ENCODE measurements around the gene ANKRD40.

ANKRD40 gene

GRCh38 chr17:50722746-50723145 lies 15.0 kb upstream of the ANKRD40 start:
- TF ChIP-seq GATA1 (IDR thresholded peaks at IDR 0.05; ENCODE audit: low read depth, low read length) (no peak), POLR2A (IDR thresholded peaks at IDR 0.05; ENCODE audit: low read length) (no peak)

GRCh38 chr17:50721194-50722010 lies 13.7 kb upstream of the ANKRD40 start:
- TF ChIP-seq POLR2A (IDR thresholded peaks at IDR 0.05; ENCODE audit: low read length) (no peak), GATA1 (IDR thresholded peaks at IDR 0.05; ENCODE audit: low read depth, low read length) (no peak)
- peak; percentile 78 to 84 for DNase-seq

More at GRCh38 chr17:50722746-50723145, 15.0 kb upstream of the ANKRD40 start:
- no peak for DNase-seq

GRCh38 chr17:50719924-50720794 lies 12.4 kb upstream of the ANKRD40 start:
- TF ChIP-seq GATA1 (IDR thresholded peaks at IDR 0.05; ENCODE audit: low read depth, low read length) (no peak), POLR2A (IDR thresholded peaks at IDR 0.05; ENCODE audit: low read length) (no peak)
- peak; percentile 52 to 89 for DNase-seq

GRCh38 chr17:50719144-50719923 lies 11.6 kb upstream of the ANKRD40 start, which contains the start of gene LUC7L3:
TSS of gene LUC7L3 (plus strand) at chr17:50719603. CDS start at chr17:50719733, 130 bp downstream.
- TF ChIP-seq POLR2A (IDR thresholded peaks at IDR 0.05; ENCODE audit: low read length) (peak; percentile 96), GATA1 (IDR thresholded peaks at IDR 0.05; ENCODE audit: low read depth, low read length) (no peak)

GRCh38 chr17:50715471-50715870 lies 7.8 kb upstream of the ANKRD40 start:
- DNase-seq: no peak
- TF ChIP-seq POLR2A (IDR thresholded peaks at IDR 0.05; ENCODE audit: low read length) (no peak), GATA1 (IDR thresholded peaks at IDR 0.05; ENCODE audit: low read depth, low read length) (no peak)

More at GRCh38 chr17:50719144-50719923, 11.6 kb upstream of the ANKRD40 start, which contains the start of gene LUC7L3:
- DNase-seq: peak; percentile 97 to 98

GRCh38 chr17:50712641-50713040 lies 4.9 kb upstream of the ANKRD40 start:
- DNase-seq: no peak
- TF ChIP-seq GATA1 (IDR thresholded peaks at IDR 0.05; ENCODE audit: low read depth, low read length): no peak
- no peak for TF ChIP-seq POLR2A (IDR thresholded peaks at IDR 0.05; ENCODE audit: low read length)

- DNase-seq: no peak
- TF ChIP-seq GATA1 (IDR thresholded peaks at IDR 0.05; ENCODE audit: low read depth, low read length) (no peak), POLR2A (IDR thresholded peaks at IDR 0.05; ENCODE audit: low read length) (no peak)
Measured at GRCh38 chr17:50710650-50711049, 2.9 kb upstream of the ANKRD40 start.

GRCh38 chr17:50710025-50710424 lies 2.3 kb upstream of the ANKRD40 start:
- DNase-seq: no peak
- TF ChIP-seq POLR2A (IDR thresholded peaks at IDR 0.05; ENCODE audit: low read length): no peak
- TF ChIP-seq GATA1 (IDR thresholded peaks at IDR 0.05; ENCODE audit: low read depth, low read length): no peak

GRCh38 chr17:50709053-50709452 lies 1.3 kb upstream of the ANKRD40 start:
- peak in 1 of 2 experiments; percentile 76 for DNase-seq

GRCh38 chr17:50708050-50709000 lies 611 bp upstream of the ANKRD40 start:
- DNase-seq: peak; percentile 68 to 82

GRCh38 chr17:50703162-50703561 lies 4.6 kb downstream of the ANKRD40 start:
- no peak for TF ChIP-seq GATA1 (IDR thresholded peaks at IDR 0.05; ENCODE audit: low read depth, low read length)
- no peak for TF ChIP-seq POLR2A (IDR thresholded peaks at IDR 0.05; ENCODE audit: low read length)
- DNase-seq: no peak

More at GRCh38 chr17:50708050-50709000, 611 bp upstream of the ANKRD40 start:
- peak; percentile 76 for TF ChIP-seq POLR2A (IDR thresholded peaks at IDR 0.05; ENCODE audit: low read length)
- peak; percentile 12 for TF ChIP-seq GATA1 (IDR thresholded peaks at IDR 0.05; ENCODE audit: low read depth, low read length)

GRCh38 chr17:50699410-50699809 lies 8.3 kb downstream of the ANKRD40 start:
- DNase-seq: peak in 1 of 2 experiments; percentile 14
- TF ChIP-seq GATA1 (IDR thresholded peaks at IDR 0.05; ENCODE audit: low read depth, low read length) (no peak), POLR2A (IDR thresholded peaks at IDR 0.05; ENCODE audit: low read length) (no peak)

Measured in erythroblast (primary cell).